NOMO-1 (cell line): ENCODE measurements around the gene NAA38.

Experiments
- DNase-seq, 2 experiments: peaks; one replicate each; lab custom pipeline; 2025; ENCODE audit not compliant: unreplicated experiment in 2 of 2; lab: John Stamatoyannopoulos, UW

Gene NAA38

GRCh38 chr17:7842380-7843256 lies 14.7 kb downstream of the NAA38 start:
- peak; percentile 45 to 61 for DNase-seq

GRCh38 chr17:7841915-7842379 lies 15.4 kb downstream of the NAA38 start:
- peak; percentile 72 to 83 for DNase-seq

- peak; percentile 66 to 81 for DNase-seq
Observed at GRCh38 chr17:7841396-7841914, 15.9 kb downstream of the NAA38 start.

- no peak for DNase-seq
Observed at GRCh38 chr17:7840875-7841274, 16.5 kb downstream of the NAA38 start.

- no peak for DNase-seq
Observed at GRCh38 chr17:7840441-7840840, 16.9 kb downstream of the NAA38 start.

GRCh38 chr17:7839876-7840261 lies 17.5 kb downstream of the NAA38 start:
- peak in 1 of 2 experiments; percentile 22 for DNase-seq

- DNase-seq: peak; percentile 73 to 93
Observed at GRCh38 chr17:7839190-7839875, 18.0 kb downstream of the NAA38 start.

GRCh38 chr17:7838090-7839075 lies 19.0 kb downstream of the NAA38 start:
- DNase-seq: peak; percentile 77 to 78

- DNase-seq: peak in 1 of 2 experiments; percentile 16
Observed at GRCh38 chr17:7837408-7838088, 19.8 kb downstream of the NAA38 start.

GRCh38 chr17:7836596-7837407 lies 20.6 kb downstream of the NAA38 start:
- peak; percentile 72 to 89 for DNase-seq

GRCh38 chr17:7835814-7836595 lies 21.4 kb downstream of the NAA38 start:
- no peak for DNase-seq

GRCh38 chr17:7834957-7835813 lies 22.2 kb downstream of the NAA38 start:
- peak; percentile 89 to 93 for DNase-seq

- DNase-seq: no peak
Observed at GRCh38 chr17:7834542-7834956, 22.8 kb downstream of the NAA38 start.

GRCh38 chr17:7833795-7834541 lies 23.4 kb downstream of the NAA38 start, which contains the start of gene KDM6B:
KDM6B (plus strand) TSS chr17:7834217; CDS start chr17:7845555, 11,338 bp downstream.
- peak; percentile 91 to 92 for DNase-seq

- no peak for DNase-seq
Observed at GRCh38 chr17:7833011-7833794, 24.2 kb downstream of the NAA38 start.

GRCh38 chr17:7832431-7832830 lies 24.9 kb downstream of the NAA38 start:
- DNase-seq: no peak
